Islet precursor cell (in vitro differentiated cells): Measurements from ENCODE around the gene NRN1L.
A peak's percentile ranks its signal among the peaks of the same experiment; 100 is the strongest.
"Not testable (repeated sequence)": the region's sequence is repeated elsewhere in the genome, so short reads cannot be mapped to it uniquely, and the experiment has no call there.

ENCODE experiments used
- DNase-seq: peaks from one replicate; pipeline ENCODE4 v3.0.0-alpha.2; 2018

Gene NRN1L

GRCh38 chr16:67883872-67884261 lies 818 bp upstream of the NRN1L start:
- DNase-seq: peak; percentile 79

- no peak for DNase-seq
Measured at GRCh38 chr16:67885545-67885944, 860 bp downstream of the NRN1L start.

- no peak for DNase-seq
Measured at GRCh38 chr16:67885976-67886375, 1.3 kb downstream of the NRN1L start.

- no peak for DNase-seq
Measured at GRCh38 chr16:67886387-67886786, 1.7 kb downstream of the NRN1L start.

- DNase-seq: no peak
Measured at GRCh38 chr16:67888331-67888730, 3.6 kb downstream of the NRN1L start.

- no peak for DNase-seq
Measured at GRCh38 chr16:67892375-67892774, 7.7 kb downstream of the NRN1L start.

GRCh38 chr16:67892899-67893742 lies 8.4 kb downstream of the NRN1L start, which contains the start of gene PSKH1:
Gene PSKH1 (plus strand): TSS chr16:67893254. CDS start chr16:67908750, 15,496 bp downstream.
- peak; percentile 99 for DNase-seq

GRCh38 chr16:67893743-67894399 lies 9.2 kb downstream of the NRN1L start:
- no peak for DNase-seq

- DNase-seq: no peak
Measured at GRCh38 chr16:67897231-67897630, 12.5 kb downstream of the NRN1L start.

- no peak for DNase-seq
Measured at GRCh38 chr16:67901734-67902133, 17.0 kb downstream of the NRN1L start.

GRCh38 chr16:67902831-67903230 lies 18.1 kb downstream of the NRN1L start:
- DNase-seq: no peak

- DNase-seq: no peak
Measured at GRCh38 chr16:67907397-67908180, 22.9 kb downstream of the NRN1L start.

- no peak for DNase-seq
Measured at GRCh38 chr16:67909056-67909742, 24.5 kb downstream of the NRN1L start.

- no peak for DNase-seq
Measured at GRCh38 chr16:67910158-67910557, 25.5 kb downstream of the NRN1L start.

- DNase-seq: peak; percentile 60
Measured at GRCh38 chr16:67914758-67915495, 30.2 kb downstream of the NRN1L start.

- DNase-seq: not testable (repeated sequence)
Measured at GRCh38 chr16:67915496-67915769, 30.7 kb downstream of the NRN1L start.

- DNase-seq: peak; percentile 64
Measured at GRCh38 chr16:67915831-67916723, 31.4 kb downstream of the NRN1L start.

- peak; percentile 69 for DNase-seq
Measured at GRCh38 chr16:67917140-67917851, 32.6 kb downstream of the NRN1L start.

- DNase-seq: peak; percentile 89
Measured at GRCh38 chr16:67917852-67918236, 33.2 kb downstream of the NRN1L start.

- DNase-seq: peak; percentile 50
Measured at GRCh38 chr16:67919622-67920221, 35.0 kb downstream of the NRN1L start.
